HG02943 (cell line): ENCODE results near the gene TMEM41A.
A peak's percentile ranks its signal among the peaks of the same experiment; 100 is the strongest.

Experiments used
- ATAC-seq: cut with Tn5 transposase; IDR thresholded peaks from one replicate; pipeline ENCODE4 v1.9.1; 2021; ENCODE audit warnings: mild to moderate bottlenecking, low read depth, moderate library complexity; ENCODE audit not compliant: unreplicated experiment

Gene TMEM41A

DNA sequence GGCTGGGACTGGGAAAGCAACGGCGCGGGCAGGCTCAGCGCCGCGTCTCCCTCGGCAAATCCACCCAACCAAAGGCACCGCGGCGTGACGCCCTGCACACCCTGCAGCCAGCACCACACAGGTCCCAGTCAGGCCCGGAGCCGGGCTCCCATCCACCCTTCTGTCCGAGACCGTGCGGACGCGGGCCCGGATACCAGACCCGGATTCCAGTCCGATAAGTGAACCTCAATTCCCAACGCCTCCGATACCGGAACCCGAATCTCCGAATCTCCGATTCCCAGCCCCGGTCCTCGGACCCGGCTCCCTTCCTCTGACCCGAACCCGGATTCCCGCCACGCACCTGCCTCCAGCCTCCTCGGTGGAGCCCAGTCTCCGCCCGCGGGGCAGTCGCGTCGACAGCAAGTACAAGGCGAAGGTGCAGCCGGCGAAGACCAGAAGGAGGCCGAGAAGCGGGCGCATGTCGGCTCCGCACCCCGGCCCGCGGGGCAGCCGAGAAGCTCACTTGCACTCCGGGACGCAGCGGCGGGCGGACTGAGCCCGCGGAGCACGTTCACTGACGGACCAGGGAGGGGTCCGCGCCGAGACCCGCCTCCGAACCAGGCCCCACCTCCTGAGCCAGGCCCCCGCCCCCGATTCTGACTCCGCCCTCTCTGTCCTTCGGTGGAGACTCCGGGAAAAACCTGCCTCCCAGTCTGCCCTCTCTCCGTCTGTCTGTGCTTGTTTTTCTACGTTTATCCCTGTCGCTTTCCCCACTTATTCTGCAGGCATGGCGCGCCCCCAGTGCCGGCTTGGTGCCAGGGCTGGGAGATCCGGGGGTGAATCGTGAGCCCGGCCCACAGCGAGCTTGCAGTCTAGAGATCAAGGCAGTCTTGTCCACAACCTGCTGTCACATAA is at the start of gene TMEM41A:
Gene TMEM41A, minus strand, starts transcription at position 533 of the 894 bp plus-strand sequence. Its CDS starts 74 bp downstream, at position 459.
- ATAC-seq: peak; percentile 95

DNA sequence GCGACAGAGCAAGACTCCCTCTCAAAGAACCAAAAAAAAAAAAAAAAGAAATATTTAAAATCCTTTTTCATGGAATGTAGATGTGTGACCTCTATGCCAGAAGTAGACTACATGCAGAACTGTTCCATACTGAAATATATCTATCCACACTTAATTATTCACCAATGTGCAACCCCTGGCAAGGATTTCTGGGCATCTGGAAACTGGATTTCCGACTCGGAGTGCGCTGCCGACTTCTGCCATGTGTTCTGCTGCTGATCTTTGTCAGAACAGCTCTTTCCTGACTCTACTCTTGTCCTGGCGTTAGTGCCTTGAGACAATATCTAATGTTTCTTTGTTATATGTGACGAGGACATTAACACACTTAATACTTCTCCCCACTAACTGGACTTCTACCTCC is 41.9 kb upstream of the TMEM41A start:
- ATAC-seq: no peak

DNA sequence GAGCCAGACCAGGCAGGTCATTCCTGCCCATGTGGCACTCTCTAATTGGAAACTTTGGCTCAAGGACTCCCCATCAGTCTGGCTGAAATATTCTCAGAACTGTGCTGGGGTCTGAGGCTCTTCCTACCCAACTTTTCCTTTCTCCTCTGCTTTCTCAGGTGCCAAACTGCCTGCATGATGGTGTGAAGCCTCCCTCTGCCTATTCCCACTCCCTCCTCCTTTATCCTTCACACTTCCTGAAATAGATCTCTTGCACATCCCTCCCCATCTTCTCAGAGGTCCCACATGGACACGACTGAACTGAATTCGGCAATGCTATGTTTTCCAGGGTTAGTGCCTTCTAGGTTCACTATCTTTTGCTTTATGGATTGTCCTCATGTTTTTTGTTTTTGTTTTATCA is 41.1 kb upstream of the TMEM41A start:
- ATAC-seq: no peak

DNA sequence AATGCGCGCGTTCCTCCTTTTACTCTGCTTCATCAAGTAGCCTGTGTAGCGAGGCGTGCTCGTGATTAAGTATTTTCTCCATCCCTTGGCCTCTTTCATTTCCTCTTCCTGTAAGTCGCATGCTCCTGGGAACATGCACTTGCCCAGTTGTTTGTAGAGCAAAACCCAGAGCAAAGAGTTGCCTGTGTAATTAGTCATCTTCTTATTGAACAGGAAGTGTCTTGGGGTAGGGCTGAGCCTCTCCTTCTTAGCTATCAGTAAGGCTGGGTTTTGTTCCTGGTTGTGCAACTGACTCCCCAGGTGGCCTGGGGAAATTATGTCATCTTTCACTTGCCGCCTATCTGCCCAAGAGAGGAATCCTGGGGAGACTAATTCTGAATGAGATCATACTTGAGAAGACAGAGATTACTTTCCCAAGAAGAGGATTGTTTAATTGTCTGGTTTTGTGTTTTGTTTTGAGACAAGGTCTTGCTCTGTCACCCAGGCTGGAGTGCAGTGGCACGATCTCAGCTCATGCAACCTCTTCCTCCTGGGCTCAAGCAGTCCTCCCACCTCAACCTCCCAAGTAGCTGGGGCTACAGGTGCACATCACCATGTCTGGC is 38.6 kb upstream of the TMEM41A start:
- ATAC-seq: peak; percentile 96

DNA sequence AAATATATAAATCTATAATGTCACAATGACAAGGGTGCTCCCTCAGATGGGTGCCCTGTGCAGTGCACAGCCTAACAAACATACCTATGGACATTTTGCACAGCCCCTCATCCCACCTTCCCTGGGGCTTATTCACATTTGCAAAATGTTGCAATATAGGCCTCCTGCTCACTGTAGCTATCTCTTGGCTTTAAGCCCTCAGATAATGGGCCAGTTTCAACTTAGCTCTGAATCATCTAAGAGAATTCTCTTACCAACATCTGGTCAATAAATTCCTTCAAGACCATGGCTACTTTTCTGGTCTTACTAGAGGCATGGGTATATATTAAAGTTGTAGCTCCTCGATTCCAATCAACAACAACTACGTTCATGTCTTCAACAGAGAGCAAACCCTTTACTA is 35.7 kb upstream of the TMEM41A start:
- no peak for ATAC-seq

DNA sequence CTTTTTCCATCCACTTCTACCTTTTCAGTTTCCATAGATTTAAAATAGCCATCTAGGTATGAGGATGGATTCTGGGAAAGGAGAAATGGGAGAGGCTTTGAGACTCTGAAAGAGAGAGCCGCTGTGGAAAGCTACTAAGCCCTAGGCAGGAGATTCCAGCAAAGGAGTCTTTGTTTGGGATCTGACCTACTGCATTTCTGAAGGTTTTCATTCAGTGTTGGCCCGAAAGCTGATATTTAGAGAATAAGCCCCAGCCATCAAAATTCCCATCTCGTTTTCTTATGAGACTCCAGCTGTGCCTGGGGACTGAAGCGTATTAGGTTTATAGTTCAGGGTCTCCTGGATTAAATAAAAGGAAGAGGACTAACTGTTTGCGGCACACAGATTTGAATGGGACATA is 34.1 kb upstream of the TMEM41A start:
- no peak for ATAC-seq

DNA sequence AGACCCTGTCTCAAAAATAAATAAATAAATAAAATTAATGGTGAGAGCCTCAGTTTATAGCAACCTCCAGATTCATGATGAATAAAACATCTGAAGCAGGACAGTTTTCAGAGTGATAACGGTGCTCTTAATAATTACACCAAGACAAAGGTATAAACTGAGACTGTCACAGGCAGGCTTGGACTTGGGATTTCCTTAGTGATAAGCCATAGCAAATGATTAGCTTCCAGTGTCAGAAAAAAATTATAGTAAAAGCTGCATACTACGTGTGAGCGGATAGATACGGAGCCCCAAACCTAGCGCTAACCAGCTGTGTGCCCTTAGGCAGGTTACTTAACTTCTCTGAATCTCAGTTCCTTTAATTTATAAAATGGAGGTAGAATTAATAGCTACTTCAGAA is 32.0 kb upstream of the TMEM41A start:
- ATAC-seq: no peak

DNA sequence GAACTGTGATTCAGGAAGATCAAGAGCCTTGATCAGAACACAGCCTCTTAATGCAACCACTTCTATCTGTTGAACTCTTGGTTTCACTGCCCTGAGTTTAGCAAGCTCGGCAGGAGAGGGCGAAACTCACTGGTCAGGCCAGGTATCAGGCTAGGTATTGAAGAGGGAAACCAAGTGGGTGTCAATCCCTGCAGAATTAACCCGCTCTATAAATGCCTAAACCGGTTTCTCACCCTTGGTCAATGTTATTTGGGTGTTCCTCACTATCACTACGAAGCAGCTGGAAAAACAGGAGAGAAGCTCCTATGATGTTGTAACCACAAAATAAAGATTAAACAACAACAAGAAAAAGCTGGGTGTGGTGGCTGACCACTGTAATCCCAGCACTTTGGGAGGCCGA is 29.7 kb upstream of the TMEM41A start:
- ATAC-seq: no peak

DNA sequence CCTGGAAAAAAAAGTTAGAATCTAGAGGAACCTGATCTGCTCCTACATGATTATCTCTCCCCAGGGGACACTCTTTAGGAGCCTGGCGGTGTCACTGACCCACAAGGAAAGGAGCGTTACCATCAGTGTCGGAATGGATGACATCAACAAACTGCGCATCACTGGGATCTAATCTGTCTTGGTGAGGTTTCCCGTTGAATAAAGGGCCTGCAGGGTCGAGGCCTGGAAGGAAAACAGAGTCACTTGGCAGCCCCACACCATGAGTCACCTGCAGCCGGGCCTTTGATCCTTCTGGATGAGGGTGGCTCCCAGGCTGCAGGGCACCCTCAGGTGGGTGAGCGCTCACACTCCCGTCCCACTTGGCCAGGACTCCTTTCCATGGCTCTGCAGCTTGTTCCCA is 28.5 kb upstream of the TMEM41A start:
- no peak for ATAC-seq

DNA sequence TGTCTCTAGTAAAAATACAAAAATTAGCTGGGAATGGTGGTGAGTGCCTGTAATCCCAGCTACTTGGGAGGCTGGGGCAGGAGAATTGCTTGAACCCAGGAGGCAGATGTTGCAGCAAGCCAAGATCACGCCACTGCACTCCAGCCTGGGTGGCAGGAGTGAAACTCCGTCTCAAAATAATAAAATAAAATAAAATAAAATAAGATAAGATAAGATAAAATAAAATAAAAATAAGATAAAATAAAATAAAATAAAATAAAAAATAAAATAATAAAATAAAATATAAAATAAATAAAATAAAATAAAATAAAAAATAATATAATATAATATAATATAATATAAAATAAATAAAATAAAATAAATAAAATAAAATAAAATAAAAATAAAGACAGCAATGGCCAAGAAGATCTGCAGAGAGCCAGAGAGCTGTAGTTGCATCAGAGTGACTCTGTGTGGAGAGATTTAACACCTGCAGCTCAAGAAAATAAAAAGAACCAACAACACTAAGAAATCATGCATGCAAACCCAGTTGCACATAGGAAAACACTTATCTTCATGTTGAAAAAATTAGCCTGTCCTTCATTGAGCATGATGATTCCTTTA is 27.6 kb upstream of the TMEM41A start:
- no peak for ATAC-seq

DNA sequence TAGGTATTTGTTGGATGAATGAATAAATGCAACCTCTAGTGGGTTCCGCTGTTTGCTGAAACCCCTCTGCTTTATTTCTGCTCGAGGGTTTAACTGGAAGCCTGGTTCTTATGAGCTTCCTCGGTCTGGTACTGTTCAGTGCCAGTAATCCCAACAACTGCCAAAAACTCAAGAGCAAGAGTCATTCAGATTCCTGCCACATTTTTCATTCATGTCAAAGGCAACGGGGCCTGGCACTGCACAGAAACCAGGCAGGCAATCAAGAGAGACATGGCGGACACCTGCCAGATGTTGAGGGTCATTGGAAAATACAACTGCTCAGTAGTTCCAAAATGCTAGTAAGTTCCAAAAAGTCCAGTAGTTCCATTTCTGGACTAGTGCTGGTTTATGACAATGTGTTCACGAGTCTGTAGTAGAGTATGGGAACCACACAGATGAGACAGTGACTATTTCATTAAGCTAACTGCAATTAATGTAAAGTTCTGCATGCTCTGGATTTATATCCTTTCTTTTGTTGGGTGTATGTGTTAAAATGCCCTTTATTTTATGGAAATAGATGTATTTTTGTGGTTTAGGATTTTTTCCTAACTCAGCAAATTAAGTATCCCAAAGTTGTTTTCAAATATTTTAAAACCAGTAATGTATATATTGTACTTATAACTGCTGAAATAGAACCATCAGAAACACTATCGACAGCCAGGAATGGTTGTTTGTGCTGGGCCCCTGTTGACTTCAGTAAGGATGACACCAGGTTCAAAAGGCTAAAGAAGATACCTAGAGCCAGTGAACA is 22.7 kb upstream of the TMEM41A start:
- no peak for ATAC-seq

DNA sequence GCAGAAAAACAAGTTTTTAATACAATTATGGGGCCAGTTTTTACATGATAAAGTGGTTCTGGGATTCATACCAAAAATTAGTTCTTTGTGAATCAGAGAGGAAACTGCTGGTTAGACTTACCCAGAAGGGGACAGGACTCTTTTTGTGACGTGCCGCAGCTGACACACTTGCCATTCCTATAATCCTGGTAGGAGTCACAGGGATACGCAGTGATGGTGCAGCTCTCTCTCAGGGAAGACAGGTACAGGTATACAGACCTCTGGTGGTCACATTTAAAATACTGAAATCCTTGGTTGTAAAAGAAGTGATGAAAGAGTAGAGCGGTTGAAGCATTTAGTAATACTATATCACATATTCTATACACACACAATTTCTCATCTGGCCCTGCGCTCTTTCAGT is 20.2 kb upstream of the TMEM41A start:
- no peak for ATAC-seq

DNA sequence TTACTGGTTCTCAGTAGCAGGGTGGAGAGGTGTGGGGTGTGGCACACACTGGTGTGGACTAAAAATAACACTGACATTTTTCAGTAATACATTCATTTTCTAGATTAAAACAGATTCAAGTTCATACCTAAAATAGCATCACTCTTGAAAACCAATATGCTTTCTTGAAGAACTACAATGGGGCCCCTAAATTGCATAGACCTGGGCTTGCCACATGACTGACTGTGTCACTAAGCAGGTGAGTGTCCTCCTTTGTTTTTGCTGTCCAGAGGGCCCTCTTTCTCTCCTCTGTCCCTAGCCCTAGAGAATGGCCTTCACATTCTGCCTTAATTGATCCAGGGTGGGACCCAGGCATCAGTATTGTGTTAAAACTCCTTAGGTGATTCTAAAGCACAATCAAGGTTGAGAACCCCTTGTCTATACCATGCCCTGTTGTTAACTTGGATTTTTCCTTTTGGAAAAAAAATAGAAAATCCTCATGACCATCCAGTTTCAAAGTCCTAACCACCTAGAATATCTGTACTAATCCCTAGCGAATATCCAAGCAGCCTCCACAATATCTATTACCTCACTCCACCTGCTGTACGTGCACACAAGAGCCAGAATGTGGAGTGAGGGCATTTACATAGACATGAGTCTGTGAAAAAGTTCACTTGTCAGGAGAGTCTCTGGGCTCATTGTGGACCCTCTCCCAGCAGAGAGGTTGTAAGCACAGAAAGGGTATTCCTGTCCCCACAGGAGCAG is 18.7 kb upstream of the TMEM41A start:
- no peak for ATAC-seq

DNA sequence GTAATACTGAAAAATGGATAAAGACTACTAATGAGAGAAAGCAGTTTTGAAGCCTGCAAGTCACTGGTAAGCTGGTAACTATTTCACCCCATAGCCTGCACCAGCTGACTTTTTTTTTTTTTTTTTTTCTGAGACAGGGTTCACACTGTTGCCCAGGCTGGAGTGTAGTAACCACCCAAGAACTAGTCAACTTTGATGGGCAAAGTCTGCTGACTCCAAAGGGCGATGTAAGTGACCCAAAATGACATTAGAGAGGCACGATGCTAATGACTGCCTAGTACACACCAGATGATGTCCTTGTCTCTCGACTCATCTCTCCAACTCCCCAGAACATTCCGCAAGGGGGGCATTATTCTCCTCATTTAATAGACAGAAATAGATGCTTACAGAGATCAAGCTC is 12.9 kb upstream of the TMEM41A start:
- no peak for ATAC-seq

DNA sequence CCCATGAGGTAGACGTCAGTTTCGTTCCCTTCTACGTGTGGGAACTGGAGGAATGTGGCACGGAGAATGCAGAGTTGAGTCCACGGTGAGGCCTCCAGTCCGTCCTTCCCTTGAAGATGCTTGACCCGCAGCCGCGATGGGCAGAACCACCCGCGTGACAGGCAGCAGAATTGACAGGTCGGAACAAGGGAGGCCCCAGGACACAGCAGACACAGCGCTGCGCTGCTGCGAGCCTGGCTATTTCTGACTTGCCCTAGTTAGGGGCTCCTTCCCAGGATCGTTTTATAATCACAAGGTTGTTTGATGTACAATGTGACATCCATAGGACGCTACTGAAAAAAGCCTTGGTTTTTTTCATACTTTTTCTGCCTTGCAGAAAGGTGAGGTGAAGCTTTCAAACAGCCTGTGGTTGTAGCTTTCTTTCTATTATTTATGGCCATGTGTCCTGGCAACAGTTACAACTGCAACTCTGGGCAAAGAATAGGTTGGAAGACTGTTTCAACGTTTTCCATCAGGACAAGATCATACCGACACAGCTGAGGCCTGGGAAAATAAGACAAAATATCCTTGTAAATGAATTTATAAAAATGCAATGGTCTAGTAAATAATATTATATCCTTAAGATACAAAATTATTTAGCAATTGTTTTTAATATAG is 9.6 kb upstream of the TMEM41A start:
- no peak for ATAC-seq

DNA sequence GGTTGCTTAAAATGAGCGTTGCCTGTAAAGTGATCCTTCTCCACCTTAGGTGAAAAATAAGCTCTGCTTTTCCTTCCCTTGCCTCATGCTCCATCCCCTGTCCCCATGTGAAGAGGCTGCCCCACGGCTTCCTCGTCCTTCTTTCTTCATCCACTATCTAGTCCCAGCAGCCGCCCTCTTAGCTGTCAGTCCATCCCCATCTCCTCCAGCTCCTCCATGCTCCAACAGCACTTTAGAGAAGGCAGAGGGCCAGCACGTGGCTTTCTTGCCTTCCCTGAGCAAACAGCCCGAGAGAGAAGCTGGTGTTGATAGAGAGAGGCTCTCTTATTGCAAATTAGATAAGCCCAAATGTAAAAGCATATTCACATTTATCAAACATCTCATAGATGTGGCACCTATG is 9.0 kb upstream of the TMEM41A start:
- no peak for ATAC-seq

DNA sequence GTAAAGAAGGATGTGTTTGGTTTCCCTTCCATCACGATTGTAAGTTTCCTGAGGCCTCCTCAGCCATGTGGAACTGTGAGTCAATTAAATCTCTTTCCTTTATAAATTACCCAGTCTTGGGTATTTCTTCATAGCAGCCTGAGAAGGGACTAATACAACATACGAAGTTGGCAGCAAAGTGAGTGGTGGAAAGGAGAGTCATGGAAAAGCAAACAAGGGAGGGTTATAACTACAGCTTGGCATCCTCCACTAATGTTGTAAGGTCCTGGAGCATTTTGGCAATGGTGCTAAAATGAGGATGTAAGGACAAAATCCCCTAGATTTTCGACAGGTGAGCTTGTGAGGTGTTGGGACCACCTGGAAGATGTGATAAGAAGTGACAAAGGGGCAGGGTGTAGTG is 5.8 kb upstream of the TMEM41A start:
- ATAC-seq: no peak

DNA sequence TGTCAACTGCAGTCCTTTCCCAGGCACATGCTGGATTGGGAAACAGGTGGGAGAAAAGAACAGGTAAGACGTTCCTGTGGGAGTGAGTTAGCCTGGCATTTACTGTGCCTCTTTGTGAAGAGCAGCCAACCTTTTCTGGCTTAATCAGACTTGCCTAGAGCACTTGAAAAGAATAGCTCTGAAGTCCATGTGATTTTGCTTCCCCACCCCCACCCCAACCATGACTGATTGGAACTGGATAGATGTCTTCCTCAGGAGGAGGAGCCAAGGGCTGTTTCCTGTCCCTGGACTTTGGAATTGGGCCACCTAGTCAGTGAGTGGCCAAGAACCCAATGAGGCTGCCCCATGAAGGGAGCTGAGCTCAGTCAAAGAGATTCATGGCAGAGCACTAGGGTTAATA is 4.7 kb upstream of the TMEM41A start:
- ATAC-seq: no peak

DNA sequence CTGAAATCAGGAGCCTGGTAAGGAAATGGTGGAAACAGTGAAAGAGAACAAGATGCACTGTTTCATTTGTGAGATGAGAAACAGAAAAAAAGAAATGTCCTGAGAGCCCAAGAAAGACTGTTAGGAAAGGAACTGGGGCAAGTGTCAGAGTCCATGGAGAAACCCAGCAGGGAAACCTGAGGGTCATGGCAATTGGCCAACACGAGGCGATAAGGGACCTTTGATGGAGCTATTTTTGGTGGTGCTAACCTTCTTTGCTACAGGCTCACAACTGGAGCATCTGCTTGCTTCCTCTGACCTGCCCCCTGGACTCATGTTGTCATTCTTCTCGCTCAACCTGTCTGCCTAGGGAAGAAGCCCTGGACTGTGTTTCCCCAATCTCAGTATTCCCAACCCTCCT is 4.2 kb upstream of the TMEM41A start:
- no peak for ATAC-seq

DNA sequence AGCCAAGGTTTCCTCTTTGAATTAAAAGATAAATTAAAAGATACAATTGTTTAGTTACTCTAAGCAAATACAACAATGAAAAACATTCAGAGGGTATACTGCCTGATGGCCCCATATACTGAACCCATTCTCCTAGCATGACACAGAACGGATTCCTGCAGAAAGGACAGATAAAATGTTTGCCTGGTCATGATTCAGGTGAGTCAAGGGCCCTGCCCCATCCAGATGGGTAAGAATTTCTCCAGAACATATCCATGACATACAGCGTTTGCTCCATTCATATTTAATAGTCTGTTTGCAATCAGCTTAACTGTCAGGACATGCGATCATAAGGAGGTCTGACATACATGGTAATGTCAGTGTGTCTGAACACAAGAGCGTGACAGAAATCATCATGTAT is 8.6 kb downstream of the TMEM41A start:
- ATAC-seq: no peak
